BE2C (cell line): ENCODE results near the gene PARN.
"Not testable (repeated sequence)": the region's sequence is repeated elsewhere in the genome, so short reads cannot be mapped to it uniquely, and the experiment has no call there.

Experiments used
- DNase-seq: peaks from one replicate; pipeline ENCODE4 v3.0.0-alpha.2; 2020
- H3K27me3 ChIP-seq: fragments of 250-450 bp; sonication (Bioruptor Pico); 2 replicates; pipeline ENCODE4 v1.5.1; 2020; ENCODE audit warnings: mild to moderate bottlenecking
- H3K36me3 ChIP-seq: fragments of 250-450 bp; sonication (Bioruptor Pico); 2 replicates; pipeline ENCODE4 v1.5.1; 2020; ENCODE audit warnings: mild to moderate bottlenecking
- H3K4me1 ChIP-seq: fragments of 250-450 bp; sonication (Bioruptor Pico); 2 replicates; pipeline ENCODE4 v1.5.1; 2020
- H3K4me3 ChIP-seq: 2 replicates; pipeline ENCODE4 v1.5.1; 2011; ENCODE audit warnings: low read depth, low read length
- H3K9me3 ChIP-seq: fragments of 250-450 bp; sonication (Bioruptor Pico); 2 replicates; pipeline ENCODE4 v1.5.1; 2020
- CTCF ChIP-seq: IDR thresholded peaks from 2 replicates; pipeline ENCODE4 v1.5.1; 2012; ENCODE audit warnings: mild to moderate bottlenecking, low read depth, low read length

PARN gene

GRCh38 chr16:14436401-14436955, 193.6 kb downstream of the PARN start:
- Histone ChIP-seq H3K4me1 (peaks cover 11% of the 10 kb centered on the region), H3K36me3 (no peaks in the 10 kb centered on the region), H3K9me3 (no peaks in the 10 kb centered on the region), H3K4me3 (no peak overlapping the region), H3K27me3 (no peaks in the 10 kb centered on the region)
- no peak for TF ChIP-seq CTCF
- DNase-seq, result peak; percentile 17

GRCh38 chr16:14434860-14435259, 195.2 kb downstream of the PARN start:
- DNase-seq, result no peak
- H3K9me3 ChIP-seq, result no peaks in the 10 kb centered on the region

GRCh38 chr16:14428971-14429637, 201.0 kb downstream of the PARN start:
- DNase-seq, H3K27me3 ChIP-seq, H3K9me3 ChIP-seq, H3K36me3 ChIP-seq, H3K4me1 ChIP-seq, H3K4me3 ChIP-seq: not testable (repeated sequence)

More at GRCh38 chr16:14434860-14435259, 195.2 kb downstream of the PARN start:
- Histone ChIP-seq H3K4me3 (no peak overlapping the region), H3K36me3 (no peaks in the 10 kb centered on the region), H3K27me3 (no peaks in the 10 kb centered on the region), H3K4me1 (peaks cover 11% of the 10 kb centered on the region)
- TF ChIP-seq CTCF, result no peak

GRCh38 chr16:14428043-14428442, 202.0 kb downstream of the PARN start:
- no peaks in the 10 kb centered on the region for H3K27me3 ChIP-seq
- H3K4me3 ChIP-seq, result no peak overlapping the region
- DNase-seq, result no peak
- no peaks in the 10 kb centered on the region for H3K36me3 ChIP-seq
- TF ChIP-seq CTCF, result no peak
- no peaks in the 10 kb centered on the region for H3K9me3 ChIP-seq
- no peaks in the 10 kb centered on the region for H3K4me1 ChIP-seq

GRCh38 chr16:14427371-14427948, 202.6 kb downstream of the PARN start:
- H3K4me3 ChIP-seq, result no peak overlapping the region
- no peak for DNase-seq
- TF ChIP-seq CTCF, result no peak
- H3K27me3 ChIP-seq, result no peaks in the 10 kb centered on the region
- H3K9me3 ChIP-seq, result no peaks in the 10 kb centered on the region
- H3K36me3 ChIP-seq, result no peaks in the 10 kb centered on the region
- H3K4me1 ChIP-seq, result no peaks in the 10 kb centered on the region

GRCh38 chr16:14424595-14424994, 205.5 kb downstream of the PARN start:
- no peak for TF ChIP-seq CTCF
- Histone ChIP-seq H3K4me1 (no peaks in the 10 kb centered on the region), H3K9me3 (no peaks in the 10 kb centered on the region), H3K27me3 (no peaks in the 10 kb centered on the region), H3K36me3 (no peaks in the 10 kb centered on the region), H3K4me3 (no peak overlapping the region)
- no peak for DNase-seq
